ENCODE data around the gene DEFB110.

Gene DEFB110

DNA sequence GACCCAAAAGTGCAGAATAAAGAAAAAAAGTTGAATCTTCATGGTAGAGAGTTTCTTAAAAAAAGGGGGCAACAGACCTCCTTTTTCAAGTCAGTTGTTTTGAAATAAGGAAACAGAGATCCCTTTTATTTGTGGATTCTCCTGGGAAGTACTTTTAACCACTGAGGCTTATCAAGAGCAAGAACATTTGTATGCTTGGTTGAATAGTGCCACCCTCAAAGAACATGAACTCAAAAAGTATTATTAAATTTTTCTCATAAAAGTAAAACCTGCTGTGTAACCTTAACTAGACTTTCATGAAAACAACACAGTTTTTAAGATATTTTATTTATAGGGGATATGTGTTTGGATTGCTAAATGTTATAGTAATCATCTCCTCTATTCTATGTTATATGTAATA is at the start of gene DEFB110:
Gene DEFB110 (minus strand): TSS at position 101 of the 400 bp plus-strand sequence. CDS start 59 bp downstream, at position 42.
- DNase-seq, result no peak

DNA sequence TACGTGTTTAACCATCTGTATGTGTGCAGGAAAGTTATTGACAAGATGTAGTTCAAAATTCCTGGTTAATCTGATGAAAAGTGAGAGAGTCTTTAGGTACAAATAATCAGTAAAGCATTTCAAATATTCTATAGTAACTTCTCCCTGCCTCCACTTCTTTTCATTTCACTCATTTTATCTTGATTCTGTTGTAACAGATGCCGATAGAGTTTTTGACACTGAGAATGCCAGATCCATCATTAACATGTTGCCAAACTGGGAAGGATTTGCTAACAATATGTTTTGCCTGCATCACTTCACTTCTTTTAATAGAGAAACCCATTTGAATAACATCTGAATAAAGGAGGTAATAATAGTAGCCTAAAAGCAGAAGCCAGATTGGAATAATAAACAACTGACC is 48.3 kb upstream of the DEFB110 start:
- no peak for DNase-seq

DNA sequence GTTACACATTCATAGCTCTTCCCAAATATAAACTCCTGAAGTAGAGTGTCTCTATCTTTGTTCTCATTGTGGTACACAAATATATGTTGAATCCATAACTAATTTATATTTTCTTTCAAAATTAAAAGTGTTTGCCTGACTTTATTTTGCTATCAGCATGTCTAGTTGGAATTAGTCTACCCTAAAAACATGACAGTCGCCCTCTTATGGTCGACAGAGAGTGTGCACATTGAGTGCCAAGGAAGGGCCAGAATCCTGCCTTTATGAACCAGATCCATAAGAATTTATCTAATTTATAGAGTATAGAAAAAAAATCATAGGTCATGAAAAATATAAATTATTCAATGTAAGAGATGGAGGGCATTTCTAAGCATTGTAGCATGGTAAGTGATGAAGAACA is 40.3 kb upstream of the DEFB110 start:
- no peak for DNase-seq

DNA sequence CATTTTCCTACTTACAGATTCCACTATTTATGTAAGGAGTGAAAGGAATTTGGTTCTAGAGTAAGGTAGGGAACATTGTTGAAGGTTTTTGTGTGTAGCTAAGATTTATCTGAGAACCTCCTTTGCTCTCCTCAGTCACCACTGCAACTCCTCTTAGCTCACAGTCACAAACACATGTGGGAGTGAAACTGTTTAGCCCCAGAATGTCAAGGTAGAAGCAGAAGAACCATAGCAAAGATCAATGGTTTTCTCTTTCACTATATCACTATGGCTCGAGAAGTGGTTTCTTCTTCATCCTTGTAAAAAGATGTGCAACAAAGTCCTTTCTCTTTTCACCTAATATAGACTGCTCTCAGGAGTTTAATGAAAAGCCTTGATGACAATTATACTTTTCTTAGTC is 34.4 kb upstream of the DEFB110 start:
- DNase-seq, result no peak

DNA sequence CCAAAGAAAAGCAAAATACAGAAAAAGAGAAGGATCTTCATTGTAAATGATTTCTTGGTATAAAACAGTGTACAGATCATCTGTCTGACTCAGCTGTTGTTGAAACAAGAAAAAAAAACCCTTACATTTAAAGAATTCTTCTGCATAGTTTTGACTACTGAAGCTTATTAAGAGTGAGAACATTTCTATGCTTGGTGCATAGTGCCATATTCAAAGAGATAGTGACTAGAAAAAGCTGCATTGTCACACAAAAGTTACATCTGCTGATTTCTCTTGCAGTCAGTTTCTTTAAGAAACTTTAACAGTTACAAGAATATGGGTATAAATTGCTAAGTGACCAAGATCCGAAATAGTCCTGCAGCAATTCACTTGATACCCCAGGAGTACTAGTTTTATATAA is 28.0 kb upstream of the DEFB110 start, which contains the start of gene DEFB112:
Gene DEFB112 (minus strand): TSS at position 101 of the 400 bp plus-strand sequence. CDS start 60 bp downstream, at position 41.
- no peak for DNase-seq

DNA sequence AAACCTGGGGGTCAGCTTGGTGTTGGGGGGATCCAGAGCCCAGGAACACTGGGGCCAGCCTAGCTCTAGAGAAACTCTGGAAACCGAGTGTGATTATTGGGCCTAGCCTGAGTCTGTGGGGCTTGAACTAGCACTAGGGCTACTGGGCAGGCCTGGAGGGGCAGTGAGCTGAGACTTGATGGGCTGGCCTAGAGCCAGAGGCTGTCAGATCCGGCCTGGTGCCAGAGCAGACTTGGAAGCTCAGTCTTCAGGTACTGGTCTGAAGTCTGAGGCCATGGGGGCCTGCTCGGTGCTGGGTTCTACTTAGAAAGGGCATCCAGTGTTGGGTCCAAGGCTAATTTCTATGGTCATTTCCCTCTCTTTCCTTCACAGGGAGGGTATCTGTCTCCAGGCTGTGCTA is 25.2 kb upstream of the DEFB110 start:
- DNase-seq, result no peak

DNA sequence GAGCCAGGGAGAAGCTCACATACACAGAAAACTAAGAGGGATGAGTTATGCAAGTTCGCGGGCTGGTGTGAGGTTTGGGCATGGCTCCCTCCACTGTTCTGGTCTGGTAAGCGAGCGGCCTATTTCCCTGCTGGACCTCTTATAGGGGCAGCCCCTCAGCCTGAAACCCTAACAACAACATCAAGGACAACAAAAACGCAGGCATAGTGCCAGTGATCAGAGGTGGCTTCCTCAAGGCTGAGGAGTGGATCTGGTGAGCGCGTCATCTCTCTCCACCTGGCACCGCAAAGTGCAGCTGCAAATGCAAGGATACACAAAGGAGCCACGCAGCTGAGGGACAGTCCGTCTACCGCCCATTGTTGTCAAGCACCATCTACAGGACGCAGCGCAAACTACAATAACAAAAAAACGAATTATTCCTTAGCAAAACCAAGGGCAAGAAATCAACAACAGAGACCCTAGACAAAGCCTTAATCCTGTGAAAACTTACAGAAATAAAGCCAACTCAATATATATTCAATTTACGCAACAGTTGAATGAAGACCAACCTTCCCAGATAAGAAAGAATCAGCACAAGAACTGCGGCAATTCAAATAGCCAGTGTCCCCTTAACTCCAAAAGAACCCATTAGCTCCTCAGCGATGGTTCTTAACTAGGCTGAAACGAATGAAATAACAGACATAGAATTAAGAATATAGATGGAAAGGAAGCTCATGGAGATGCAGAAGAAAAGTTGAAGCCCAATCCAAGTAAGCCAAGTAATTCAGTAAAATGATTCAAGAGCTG is 9.2 kb upstream of the DEFB110 start:
- peak; percentile 81 to 84 for DNase-seq

DNA sequence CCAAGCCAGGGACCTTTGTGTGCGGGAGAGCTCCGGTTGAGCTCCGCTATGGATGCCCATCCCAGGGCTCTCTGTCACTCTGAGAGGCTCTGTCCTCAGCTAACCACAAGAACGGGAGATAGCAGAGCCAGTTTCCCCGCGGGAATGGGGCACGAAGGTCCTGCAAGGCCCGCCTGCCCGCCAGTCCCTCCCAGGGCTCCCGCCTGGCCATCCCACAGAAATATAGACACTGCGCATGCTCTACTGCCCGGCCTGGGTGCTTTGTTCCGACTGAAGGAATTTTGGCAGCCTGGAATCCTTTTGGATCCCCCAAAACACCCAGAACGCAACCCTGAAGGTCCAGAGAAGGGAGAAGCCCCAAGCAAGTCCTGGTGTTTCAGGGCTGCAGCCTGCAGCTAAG is 8.6 kb upstream of the DEFB110 start:
- DNase-seq, result no peak

DNA sequence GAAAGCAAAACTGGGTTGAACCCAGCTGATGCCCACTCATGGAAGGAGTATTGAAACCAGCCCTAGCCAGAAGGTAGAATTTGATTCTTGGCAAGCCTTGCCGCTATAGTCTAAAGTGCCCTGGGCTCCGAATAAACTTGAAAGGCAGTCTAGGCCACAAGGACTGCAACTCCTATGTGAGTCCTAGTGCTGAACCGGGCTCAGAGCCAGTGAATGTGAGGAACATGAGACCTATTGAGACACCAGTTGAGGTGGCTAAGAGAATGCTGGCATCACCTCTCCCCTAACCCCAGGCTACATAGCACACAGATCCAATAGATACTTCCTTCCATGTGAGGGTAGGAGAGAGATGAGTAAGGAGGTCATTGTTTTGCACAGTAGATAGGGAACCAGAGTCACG is 3.5 kb upstream of the DEFB110 start:
- DNase-seq, result no peak

DNA sequence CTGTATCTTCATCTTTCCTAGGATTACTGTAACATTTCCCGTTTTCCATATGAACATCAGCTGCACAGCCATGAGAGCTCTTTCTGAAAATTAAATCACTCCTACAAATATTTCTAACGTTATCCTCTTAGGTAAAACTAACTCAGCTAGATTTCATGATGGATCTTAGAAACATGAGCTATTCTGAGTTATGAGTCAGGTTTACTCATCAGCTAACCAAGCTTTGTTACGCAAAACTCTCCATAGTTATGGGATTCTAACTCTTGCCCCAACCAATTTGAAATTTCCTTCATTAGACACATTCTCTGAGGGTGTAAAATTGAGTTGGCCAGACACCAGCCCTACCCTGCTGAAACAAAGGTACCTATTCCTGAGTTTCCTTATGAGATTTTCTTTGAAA is 14.0 kb downstream of the DEFB110 start:
- DNase-seq, result no peak

DNA sequence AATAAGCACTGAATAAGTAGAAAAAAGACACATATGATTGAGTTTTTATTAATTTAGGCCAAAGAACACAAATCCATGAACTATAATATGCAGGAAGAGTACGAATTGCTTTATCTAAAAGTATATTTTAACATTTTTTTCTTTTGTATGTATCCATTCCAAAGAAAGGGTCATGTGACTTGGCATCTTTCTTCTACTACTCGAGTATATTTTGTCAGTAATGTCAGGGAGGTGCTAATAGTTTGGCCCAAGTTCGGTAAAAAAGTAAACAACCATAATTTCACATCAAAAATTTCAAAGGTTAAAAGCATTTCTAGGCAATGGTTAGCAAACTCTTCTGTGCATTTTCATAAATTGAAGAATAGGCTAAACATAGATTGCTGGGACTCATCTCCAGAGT is 18.7 kb downstream of the DEFB110 start:
- no peak for DNase-seq

DNA sequence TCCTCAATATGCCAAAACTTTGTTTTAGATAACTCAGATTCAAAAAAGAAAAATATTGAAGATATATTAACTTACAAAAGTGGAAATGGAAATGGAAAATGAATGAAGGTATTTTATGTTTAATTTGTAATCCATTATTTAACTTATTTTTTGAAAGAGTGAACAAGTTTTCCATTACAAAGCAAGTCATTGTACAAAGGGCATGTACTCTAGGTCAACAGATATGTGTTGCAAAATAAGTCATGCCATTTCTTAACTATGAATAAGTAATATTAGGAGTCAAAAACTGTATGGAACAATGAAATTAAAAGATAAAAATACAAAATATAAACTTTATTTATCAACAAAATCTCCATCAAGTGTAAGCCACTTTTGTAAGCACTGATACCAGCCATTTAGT is 26.5 kb downstream of the DEFB110 start:
- DNase-seq, result no peak

DNA sequence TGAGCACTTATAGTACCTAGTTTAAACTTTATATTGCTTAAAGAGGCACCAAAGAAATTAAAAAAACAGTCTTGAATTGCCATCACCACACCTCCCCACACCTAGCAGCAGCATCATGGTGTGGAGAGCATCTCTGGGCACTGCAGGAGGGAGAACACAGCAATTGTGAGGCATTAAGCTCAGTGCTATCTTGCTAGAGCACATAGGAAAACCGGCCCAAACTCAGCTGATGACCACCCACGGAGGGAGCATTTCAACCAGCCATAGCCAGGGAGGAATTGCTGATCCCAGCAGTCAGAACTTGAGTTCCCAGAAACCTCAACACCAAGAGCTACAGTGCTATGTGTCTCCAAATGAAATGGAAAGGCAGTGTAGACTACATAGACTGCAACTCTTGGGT is 32.9 kb downstream of the DEFB110 start:
- DNase-seq, result no peak

DNA sequence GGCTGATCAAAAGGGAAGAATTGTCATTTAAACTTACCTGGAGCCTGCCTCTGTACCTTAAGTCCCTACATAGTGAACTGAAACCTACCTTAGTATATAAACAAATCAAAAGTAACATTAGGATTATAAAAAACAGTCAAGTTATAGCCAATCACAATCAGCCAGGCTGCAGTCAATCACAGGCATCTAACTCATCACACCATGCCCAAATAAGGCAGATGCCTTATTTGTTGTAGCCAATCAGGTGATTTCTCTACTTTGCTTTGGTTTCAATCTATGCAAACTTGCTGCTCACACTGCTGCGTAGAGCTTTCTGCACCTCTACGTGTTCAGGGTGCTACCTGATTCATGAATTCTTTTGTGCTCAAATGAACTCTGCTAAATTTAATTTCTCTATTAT is 34.0 kb downstream of the DEFB110 start:
- no peak for DNase-seq

DNA sequence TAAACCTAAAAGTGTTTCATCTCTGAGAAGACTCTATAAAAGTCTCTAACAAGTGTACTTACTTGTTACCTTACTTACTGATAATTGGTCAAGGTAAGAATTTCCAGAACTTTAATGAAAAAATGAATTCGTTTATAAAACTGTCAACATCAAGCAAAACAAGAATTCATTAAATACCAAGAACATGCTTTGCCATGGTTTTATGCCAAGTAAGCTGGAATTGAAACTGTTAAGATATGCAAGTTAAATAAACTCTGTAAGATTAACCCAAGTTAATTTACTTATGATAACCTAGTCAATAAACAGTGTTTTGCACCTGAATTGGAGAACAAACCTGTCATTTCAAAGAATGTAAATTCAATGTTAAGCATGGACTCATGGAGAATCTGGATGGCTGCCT is 35.2 kb downstream of the DEFB110 start:
- DNase-seq, result no peak

DNA sequence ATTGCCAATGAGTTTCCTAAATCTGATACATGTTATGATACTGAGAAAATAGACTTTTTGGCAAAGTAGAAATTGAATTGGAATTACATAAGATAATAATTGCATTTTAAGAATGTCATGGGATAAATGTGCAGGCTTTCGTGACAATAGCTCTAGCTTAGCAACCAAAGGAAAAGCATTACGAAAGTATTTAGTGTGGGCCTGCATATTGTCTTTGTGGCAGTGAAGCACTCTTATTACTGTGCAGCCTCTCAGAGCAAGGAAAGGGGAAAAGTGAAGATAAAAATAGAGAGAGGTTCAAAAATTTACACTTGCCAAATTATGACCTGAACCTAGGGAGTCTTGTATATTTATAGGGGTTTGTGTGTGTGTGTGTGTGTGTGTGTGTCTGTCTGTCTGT is 39.7 kb downstream of the DEFB110 start:
- DNase-seq, result no peak

DNA sequence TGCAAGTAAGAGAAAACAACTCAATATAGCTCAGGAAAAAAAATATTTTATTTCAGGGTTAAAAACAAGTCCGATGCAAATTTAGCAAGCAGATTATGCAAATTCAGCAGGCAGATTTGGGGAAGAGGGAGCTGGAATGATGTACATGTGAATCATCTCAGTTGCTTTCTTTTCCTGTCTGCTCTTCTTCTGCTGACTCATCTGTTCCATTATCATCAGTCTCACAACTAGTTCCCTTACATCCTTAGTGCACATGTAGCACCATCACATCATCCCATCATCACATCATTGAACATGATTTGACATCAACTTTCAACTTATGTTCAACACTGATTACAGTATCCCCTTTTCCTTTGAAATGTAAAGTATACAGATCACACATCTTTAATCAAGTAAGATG is 40.9 kb downstream of the DEFB110 start:
- no peak for DNase-seq

DNA sequence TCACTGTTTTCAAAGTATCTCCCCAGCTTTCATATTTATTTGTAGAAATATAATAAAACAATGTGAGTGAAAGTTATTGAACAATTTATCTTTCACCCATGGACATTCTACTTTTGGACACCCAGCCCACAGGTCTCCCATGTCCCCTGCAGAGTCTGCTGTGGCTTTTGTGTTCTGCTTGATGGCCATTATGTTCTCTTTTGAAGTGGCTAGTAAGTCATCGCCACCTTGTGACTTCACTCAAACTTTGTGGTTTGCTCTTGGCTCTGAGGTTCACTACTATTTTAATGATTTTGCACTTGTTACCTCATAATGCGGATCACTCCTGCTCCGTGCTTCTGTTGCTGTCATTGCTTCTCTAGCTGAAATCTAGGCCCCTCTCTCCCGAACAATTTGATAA is 42.2 kb downstream of the DEFB110 start:
- no peak for DNase-seq

DNA sequence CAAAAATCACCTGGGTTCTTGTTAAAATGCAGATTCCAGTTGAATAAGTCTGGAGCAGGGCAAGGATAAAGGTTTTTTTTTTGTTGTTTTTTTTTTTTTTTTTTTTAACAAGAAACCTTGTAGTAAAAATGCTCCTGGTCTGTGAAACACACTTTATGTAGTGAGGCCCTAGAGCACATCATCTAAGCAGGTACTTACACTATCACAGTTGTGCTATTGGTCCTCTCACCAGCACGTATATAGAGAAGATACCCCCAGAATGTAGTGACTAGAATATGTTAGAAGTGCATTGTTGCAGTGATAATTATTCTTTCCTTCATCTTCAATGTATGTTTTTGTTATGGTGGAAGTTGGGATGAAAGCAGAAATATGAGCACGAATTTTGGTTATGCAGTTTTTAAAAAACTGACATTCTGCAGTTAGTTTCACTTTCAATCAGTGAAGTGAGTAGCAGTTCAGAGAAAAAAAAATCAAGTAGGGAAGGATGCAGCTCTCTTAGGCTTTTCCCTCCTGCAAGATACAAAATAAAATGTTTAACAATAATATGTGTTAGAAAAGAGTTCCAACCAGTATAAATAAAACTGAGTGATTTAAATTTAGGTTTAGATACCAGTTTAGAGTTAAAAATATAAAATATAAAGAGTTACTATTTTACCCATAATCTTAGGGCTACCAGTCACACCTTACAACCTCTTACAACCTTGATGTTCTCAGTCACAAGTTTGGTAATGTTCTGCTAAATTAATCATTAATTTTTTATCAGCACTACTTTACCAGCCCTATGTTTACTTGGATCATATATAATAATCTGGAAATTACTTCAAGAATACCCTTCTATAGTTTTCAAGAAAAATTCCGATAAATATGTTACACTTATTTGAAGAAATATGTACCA is 43.2 kb downstream of the DEFB110 start:
- no peak for DNase-seq

DNA sequence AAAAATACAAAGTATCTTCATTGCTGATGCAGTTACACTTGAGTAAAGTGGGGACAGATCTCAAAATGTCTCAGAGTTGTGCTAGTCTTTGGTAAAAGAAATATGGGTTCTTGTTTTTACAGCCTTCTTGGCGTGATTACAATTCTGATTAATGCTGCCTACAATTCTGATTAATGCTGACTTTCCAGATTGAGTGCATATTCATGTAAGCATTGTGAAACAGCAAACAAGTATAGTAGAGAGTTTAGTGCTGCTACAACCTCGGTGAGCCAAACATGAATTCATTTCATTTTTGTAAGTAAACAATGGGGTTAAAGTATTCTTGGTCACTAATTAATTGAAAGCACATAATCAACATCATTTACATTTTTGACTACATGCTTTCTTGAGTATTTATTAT is 52.2 kb downstream of the DEFB110 start, which contains the start of gene DEFB113:
Gene DEFB113 (minus strand): TSS at position 21 of the 400 bp plus-strand sequence. CDS start 0 bp downstream, at position 21.
- DNase-seq, result no peak

Measured in SHP77 (cell line).